GM21717 (cell line): ENCODE data around the gene POC1B.

Experiments used
- ATAC-seq: cut with Tn5 transposase; IDR thresholded peaks from one replicate; pipeline ENCODE4 v1.9.1; 2021; ENCODE audit warnings: mild to moderate bottlenecking, moderate library complexity; ENCODE audit not compliant: unreplicated experiment

Gene POC1B

DNA sequence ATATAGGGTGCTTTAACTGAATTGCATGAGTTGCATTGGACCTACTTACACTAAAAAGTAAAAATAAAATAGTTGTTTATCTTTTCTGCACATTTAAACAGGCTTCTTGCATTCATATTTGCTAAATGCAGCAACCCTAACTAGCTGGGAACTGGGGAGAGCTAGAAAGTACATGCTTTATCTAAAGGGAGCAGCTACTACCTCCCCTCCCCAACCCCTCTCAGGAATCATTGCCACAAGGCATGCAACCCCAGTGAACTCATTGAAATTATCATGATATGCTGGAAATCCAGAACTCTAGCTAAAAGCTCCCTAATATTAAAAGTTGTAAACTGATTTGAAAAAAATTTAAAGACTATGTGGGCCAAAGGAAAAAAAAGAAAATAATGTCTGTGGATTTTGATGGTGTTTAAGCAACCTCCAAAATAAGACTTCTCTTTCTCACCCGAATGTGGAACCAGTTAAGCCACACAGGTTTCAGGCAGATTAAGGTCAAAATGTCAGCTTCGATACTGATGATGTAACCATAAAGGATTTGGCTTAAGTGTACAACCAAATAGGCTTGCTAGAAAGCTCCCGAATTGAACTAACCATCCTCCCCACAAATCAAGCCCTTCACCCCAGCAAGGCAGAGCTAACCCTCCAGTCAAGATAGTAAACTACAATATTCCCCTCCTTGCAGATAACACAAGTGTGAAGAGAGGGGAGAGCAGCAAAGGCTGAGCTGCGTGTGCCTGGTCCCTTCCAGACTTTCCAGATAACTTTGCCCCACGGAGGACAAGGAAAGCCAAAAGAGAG is 13.8 kb upstream of the POC1B start:
- no peak for ATAC-seq

DNA sequence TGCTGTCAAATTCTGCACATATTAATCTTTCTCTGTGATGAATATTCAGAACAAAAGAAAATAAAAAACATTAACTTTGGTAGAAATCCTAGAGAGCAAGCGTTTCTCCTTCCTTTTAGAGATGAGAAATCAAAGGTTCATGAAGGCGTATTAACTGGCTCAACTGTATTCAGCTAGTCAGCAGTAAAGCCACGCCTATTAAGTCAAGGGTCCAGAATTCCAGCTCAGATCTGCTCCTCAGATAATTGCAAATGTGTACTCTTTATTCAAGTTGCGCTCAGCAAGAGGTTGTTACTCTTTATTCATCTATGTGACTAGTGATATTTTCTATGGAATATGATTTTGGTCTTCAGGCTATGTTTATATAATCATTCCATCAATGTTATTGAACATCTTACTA is 13.1 kb upstream of the POC1B start:
- no peak for ATAC-seq

DNA sequence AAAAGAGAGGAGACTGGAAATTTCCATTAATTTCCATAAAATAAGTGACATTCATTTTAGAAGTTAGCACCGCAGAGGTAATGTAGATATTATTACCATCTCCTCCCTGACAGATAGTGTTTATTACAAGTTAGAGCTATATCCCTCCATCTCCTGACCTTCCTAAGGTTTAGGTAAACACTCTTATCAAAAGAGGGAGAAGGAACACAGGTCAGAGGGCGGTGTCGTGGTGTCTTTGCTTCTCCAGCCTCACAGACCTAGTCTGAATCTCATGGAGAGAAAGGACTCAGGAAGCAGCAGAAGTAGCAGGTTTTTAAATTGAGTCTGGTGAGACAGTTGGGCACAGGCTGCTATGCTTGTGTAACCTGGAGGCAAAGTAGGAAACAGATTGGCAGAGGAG is 11.5 kb upstream of the POC1B start:
- no peak for ATAC-seq

DNA sequence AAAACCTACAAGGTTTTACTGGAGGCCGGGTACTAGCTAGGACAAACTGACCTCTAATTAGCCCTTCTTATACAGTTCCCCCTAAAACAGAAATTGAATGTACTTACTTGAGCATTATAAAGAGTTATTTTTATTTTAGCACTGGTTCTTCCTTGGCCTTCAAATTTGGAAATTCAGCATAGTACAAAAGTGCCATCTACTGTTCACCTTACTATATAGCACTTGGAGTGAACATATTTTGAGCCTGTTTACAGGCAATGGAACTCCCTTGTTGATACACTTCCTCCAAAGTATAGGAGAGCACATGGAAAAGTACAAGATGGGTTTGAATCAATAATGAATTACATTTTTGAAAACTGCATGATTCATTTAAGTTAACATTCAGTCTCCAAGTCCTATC is 3.9 kb upstream of the POC1B start:
- peak; percentile 21 for ATAC-seq

DNA sequence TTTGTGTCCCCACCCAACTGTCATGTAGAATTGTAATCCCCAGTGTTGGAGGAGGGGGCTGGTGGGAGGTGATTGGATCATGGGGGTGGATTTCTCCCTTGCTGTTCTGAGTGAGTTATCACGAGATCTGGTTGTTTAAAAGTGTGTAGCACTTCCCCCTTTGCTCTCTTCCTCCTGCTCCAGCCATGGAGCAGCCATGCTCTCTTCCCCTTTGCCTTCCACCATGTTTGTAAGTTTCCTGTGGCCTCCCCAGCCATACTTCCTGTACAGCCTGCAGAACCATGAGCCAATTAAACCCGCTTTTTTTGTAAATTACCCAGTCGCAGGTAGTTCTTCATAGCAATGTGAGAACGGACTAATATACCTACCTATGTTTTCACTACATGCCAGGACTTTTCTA is 2.6 kb upstream of the POC1B start:
- no peak for ATAC-seq

DNA sequence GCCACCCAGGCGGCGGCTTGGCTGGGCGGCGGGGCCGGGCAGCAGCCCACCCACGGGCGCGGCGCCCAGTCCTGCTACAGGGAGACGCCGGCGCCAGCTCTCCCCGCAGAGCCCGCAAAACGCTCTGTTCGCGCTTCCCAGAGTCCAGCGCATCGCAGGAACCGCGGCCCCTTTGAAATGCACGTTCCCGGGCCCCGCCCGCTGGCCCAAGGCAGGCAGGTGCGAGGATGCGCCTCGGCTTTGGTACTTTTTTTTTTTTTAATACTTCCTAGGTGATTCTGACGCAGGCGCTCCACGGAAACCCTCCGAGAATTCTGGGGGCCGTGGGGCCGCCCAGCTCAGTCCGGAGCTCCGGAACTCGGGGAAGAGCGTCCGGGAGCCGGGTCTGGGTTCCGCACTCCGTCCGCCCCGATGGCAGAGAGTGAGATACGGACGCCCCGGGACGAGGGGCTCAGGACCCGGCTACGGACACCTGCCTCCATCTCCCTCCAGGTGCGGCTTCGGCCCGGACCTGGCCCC is 483 bp downstream of the POC1B start:
- peak; percentile 30 for ATAC-seq

DNA sequence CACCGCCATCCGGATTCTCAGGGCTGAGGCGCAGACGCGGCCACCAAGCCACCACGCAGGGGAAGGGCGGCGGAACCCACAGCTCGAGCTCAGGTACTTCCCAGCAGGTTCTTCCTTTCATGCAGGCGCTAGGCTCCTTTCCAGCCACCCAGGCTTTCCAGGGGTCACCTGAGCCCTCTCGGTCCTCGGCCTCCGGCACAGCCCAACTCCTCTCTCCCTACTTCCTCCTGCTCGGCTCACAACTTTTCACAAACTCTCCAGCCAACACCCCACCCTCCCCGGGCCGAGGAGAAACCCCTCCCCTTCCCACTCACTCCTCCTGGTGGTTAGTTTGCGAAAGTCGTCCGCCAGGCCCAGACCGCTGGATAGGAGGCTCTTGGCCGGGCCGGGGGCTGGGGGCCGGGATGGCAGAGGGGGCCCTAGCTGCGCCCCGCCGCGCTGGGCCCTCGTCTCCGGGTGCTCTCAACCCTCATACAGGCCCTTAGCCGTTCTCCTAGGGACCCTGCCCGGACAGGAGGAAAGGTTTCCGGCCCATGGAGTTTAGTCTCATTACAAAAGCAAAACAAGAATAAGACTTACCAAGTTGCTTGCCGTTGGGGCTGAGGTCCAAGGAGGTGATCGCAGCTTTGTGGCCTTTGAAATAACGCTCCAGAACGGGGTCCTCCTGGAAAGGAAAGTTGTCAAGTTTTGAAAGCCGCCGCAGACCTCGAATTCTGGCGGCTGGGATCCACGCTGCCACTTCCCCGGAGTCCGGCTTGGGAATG is 1.1 kb downstream of the POC1B start, which contains the start of gene GALNT4:
Gene GALNT4, minus strand, starts transcription at position 256 of the 764 bp plus-strand sequence. Its CDS starts 247 bp downstream, at position 9.
- ATAC-seq = peak; percentile 85

DNA sequence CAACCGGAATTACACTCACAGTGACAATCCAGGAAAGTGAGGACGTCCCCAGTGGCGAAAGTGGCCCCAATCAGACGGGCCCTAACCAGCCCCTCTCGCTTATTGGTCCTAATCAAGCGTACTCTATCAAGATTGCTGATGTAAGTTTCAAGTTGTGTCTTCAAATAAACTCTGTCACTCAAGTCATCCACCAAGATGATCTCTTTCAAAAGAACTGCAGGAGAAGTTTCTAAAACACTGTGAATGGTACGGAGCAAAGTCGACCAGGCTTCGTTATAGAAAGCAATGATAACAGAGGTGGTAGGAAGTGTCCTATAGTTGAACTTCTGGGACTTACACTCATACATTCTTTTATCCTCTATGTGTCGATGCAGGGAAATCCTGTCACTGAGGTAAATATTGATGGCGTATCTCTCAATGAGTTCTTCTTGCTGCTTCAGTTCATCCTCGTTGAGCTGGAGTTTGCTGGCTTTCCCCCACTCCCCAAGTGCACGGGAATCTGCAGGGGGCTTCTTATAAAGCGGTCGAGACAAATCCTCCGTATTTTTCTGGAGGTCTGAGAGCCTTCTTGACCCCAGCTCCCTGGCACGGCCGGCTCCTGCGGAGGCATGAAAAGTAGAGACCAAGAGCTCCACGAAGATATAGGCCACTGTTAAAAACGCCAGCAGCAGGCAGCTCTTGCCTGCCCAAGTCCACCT is 1.9 kb downstream of the POC1B start:
- no peak for ATAC-seq

DNA sequence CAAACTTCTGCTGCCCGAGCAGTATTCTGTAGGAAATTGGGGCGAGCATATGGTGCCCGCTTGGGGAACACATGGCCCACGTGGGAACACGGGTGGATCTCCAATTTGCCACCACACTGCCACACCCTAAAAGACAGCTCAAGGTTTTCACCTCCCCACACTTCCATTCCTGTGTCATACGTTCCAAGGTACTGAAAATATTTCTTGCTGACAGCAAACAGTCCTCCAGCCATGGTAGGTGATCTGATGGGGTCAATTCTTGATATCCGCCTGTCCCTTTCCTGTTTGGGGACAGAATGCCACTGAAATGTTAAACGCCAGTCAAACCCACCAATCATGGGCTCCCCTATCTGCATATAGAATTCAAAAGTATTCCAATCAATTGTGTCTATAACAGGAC is 2.5 kb downstream of the POC1B start:
- ATAC-seq = no peak

DNA sequence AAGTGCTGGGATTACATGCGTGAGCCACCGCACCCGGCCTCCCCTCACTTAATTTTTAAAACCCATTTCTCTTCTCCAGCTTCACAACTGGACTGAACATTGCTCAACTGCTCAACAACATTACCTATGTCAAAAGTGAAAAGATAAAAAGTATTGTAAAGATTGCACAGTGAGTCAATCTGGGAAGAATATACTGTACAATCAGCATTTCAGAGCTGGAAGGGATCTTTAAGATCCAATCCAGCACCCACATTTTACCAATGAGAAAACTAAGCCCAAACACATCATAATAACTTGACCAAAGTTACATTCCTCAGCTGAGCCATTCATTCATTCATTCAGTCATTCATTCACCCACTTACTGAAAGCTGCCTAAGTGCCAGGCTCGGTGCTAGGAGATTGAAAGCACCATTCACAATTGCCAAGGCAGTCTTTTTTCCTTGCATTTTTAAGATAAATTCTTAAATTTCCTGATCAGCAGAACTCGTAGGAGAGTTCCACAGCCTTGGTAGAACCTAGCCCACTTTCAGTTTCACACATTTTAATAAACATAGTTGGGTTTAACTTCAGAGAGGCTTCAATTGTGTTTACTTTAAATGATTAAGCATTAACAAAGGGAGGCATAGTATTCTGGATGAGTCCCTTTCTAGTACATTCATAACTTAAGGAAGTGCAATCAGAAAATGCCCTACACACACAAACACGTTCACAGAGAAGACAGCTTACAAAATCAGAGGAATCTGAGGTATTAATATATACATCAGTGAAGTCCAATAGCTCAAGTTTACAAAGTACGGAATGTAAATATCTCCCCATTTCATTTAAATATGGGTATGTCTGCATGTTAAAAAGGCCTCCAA is 4.3 kb downstream of the POC1B start:
- no peak for ATAC-seq

DNA sequence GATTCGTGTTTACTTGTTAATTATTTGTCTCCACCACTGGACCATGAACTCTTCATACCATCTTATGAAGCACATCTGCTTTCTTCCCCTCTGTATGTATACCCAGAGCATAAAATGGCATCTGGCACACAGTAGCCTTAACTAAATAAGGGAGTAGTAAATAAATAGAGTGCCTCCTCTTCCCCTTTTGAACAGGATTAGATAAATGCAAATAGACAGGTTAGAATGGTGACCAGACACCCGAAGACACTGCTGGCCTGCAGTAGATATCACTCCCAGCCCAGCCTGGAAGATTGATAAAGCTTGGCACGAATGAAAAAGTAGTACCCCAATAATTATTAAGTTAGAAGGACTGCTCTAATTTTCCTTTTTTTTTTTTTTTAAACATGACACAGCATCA is 8.1 kb downstream of the POC1B start:
- ATAC-seq = no peak

DNA sequence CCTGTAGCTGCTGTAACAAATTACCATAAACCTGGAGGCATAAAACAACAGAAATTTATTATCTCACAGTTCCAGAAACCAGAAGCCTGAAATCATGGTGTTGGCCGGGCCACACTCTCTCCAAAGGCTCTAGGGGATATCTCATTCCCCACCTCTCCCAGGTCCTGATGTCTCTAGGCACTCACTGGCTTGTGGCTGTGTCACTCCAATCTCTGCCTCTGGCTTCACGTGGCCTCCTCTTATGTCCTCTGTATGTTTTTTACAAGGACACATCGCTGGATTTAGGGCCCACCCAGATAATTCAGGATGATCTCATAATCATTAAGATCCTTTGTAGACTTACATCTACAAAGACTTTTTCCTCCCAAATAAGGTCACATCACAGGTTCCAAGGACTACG is 9.2 kb downstream of the POC1B start:
- ATAC-seq = no peak

DNA sequence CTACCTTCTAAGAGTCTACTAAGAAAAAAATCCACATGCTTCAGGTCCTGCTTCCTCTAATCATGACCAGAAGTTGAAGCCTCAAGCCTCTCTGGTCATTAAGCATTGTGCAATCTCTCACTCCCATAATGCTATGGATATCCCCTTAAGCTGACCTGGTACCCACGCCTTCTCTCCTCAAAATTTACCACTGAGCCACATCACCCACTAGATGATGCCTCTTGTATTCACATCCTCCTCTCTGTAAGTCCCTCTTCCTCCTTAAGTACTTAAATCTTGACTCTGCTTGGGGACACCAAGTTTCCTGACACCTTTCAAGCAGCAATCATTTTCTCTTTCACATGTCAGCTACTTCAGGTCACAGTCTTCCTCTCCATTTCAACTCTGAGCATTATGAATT is 11.1 kb downstream of the POC1B start:
- peak; percentile 92 for ATAC-seq

DNA sequence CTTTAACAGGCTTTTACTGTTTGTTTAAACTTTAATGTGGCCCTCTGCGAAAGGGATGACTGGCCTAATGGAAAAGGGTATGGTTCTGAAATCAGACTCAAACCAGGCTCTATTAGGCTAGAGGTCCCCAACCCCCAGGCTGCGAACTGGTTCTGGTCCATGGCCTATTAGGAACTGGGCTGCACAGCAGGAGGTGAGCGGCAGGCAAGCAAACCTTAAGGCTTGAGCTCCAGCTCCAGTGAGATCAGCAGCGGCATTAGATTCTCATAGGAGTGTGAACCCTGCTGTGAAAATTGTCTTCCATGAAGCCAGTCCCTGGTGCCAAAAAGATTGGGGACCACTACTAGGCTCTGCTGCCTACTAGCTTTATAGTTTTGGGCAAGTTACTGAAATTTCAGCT is 12.3 kb downstream of the POC1B start:
- no peak for ATAC-seq

DNA sequence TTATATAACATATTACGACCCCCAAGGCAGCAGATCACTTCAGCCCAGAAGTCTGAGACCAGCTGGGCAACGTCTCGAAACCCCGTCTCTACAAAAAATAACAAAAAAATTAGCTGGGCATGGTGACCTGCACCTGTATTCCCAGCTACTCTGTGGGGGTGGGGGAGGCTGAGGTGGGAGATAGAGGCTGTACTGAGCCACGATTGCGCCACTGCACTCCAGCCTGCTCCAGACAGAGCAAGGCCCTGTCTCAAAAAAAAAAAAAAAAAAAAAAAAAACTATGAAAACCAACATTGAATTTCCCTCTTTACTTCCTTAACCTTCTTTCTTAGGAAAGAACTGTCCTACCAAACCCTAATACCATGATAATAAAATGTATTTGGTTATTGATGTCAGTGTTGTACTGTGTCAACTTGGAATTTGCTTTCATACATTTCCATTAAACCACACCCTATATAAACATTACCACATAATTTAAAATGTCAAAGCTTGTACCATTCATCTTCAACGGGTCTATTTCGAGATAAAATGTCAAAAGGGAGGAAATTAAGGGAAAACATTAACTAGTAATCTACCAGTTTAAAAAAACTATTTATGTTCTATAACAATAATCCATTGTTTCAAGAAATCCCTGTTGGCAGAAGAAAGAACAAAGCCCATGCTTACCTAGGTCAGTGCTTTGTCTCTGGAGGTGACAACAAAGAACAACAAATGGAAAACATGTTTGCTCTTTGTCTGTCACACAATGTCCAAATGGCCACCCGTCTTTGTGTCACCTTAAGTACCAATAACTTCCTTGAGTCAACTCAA is 18.6 kb downstream of the POC1B start:
- ATAC-seq = no peak

DNA sequence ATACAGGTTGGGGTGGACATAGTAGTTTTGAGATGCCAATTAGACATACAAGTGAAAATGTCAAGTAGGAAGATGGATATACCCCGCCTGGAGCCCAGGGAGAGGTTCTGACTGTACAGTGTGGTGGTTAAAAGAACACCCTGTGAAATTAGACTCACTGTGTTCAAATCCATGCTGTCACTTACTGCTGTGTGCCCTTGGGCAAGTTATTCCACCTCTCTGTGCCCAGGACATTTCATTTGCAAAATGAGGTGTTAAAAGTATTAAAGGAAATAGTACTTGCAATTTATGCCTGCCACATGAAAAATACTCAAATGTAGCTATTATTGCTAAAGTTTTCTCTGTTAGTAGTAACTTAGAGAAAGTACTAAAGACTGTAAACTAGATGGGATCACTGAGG is 19.8 kb downstream of the POC1B start:
- ATAC-seq = no peak

DNA sequence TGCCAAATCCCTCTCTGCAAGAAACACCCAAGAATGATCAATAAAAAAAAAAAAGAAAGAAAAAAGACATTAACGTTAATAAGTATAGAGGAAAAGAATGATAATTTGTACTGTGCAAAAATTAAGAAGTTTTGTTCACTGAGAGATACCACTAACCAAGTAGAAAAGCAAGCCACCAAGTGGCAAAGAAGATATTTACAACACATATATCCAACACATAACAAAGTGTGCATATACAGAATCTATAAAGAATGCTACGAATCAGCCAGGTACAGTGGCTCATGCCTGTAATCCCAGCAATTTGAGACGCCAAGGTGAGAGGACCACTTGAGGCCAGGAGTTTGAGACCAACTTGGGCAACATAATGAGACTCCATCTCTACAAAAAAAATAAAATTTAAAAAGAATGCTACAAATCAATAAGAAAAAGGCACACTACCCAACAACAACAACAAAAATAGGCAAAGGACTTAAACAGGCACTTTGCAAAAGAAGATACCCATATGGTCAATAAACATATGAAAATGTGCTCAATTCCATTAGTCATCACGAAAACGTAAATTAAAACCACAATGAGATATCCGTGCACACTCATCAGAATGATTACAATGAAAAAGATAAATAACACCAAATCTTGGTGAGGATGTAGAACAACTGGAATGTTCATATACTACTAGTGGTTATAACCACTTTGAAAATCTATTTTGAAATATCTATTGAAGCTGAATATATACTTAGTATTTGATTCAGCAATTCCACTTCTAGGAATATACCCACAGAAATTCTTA is 21.1 kb downstream of the POC1B start:
- ATAC-seq = no peak

DNA sequence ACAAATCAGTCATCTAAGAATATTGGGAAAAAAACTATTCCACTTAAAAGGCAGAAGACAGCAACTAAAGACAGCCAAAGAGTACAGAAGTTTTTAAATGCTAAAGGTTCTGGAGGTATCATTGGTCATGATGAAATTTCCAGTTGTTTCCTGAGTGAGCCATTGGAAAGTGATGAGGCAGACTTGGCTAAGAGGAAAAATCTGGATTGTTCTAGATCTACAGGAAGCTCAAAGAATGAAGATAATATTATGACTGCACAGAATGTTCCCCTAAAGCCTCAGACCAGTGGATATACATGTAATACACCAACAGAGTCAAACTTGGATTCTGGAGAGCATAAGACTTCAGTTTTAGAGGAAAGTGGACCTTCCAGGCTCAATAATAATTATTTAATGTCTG is 24.1 kb downstream of the POC1B start:
- no peak for ATAC-seq

DNA sequence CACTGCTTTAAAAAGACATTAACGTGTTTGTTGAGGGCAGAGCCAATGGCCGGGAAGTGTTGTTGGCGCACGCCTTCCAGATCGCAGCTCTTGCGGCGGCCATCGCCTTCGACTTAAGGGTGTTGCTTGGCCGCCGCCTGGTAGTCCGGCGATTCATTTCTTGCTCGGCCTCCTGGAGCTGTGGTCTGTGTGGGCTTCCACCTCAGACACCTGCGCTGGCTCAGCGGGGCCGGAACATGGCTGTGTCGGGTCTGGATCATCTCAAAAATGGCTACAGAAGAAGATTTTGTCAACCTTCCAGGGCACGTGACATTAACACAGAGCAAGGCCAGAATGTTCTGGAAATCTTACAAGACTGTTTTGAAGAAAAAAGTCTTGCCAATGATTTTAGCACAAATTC is 26.0 kb downstream of the POC1B start:
- no peak for ATAC-seq
